Measurements from ENCODE around the gene HTATIP2.

DNA sequence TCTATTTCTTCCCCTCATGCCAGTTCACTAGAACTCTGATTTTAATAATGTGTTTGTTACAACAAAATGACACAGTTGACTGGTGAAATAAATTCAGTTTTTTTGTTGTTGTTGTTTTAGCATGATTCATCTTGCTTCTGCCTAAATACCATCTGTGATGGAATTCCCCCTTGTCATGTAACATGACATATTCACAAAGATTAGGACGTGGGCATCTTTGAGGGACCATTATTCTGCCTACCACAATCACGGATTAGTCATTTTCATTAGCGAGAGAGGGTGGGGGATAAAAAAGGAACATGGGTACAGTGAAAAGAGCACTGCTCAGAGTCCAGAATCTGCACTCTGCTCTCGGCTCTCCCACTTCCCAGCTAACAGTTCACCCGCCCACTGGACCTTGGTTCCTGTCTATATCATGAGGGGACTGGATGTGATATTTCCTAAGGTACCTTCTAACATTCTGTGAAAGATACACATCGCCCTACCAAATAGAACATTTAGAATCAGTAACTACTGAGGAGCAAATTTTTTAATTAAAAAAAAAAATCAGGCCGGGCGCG is 11.3 kb downstream of the HTATIP2 start:
- no peak for TF ChIP-seq POLR2A (IDR thresholded peaks at IDR 0.05)
- TF ChIP-seq, protein P1, sequence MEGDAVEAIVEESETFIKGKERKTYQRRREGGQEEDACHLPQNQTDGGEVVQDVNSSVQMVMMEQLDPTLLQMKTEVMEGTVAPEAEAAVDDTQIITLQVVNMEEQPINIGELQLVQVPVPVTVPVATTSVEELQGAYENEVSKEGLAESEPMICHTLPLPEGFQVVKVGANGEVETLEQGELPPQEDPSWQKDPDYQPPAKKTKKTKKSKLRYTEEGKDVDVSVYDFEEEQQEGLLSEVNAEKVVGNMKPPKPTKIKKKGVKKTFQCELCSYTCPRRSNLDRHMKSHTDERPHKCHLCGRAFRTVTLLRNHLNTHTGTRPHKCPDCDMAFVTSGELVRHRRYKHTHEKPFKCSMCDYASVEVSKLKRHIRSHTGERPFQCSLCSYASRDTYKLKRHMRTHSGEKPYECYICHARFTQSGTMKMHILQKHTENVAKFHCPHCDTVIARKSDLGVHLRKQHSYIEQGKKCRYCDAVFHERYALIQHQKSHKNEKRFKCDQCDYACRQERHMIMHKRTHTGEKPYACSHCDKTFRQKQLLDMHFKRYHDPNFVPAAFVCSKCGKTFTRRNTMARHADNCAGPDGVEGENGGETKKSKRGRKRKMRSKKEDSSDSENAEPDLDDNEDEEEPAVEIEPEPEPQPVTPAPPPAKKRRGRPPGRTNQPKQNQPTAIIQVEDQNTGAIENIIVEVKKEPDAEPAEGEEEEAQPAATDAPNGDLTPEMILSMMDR (IDR thresholded peaks at IDR 0.05) = no peak
